GM21723 (cell line): ENCODE data around the gene FAM83G.

Source experiments
- ATAC-seq: cut with Tn5 transposase; IDR thresholded peaks from one replicate; pipeline ENCODE4 v1.9.1; 2021; ENCODE audit warnings: mild to moderate bottlenecking, moderate library complexity; ENCODE audit not compliant: unreplicated experiment

The FAM83G gene

DNA sequence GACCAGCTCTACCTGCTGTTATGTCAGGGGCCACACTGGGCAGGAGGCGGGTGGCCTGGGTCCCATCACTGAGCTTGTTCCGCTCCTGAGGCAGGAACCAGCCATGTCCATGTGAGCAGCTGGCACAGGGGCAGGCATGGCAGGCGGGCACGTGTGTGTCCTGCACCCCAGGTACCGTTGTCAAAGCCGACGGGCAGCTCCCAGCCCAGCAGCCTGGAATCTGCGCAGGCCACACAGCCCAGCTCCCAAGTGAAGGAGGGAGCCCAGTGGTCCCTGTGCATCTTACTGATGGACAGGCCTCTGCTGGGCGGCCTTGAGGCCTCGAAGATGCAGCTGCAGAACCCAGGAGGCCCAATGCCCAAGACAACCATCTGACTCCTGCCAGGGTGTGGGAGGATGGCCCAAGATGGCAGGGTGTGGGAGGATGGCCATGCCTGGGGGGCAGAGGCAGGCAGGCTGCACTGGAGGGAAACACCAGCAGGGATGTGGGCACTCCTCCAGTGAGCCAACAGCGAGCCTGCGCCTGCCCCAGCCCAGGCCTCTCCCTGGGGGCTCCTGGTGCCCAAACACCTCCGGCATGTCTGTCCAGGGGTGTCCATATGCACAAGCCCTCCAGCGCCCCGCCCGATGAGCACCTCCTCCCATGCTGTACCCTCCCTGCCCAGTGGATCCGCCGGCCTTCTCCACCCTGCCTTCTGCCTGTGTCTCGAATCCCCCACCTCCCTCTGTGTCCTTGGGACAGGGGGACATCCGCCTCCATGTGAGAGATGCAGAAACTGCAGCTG is 12.8 kb downstream of the FAM83G start:
- no peak for ATAC-seq

DNA sequence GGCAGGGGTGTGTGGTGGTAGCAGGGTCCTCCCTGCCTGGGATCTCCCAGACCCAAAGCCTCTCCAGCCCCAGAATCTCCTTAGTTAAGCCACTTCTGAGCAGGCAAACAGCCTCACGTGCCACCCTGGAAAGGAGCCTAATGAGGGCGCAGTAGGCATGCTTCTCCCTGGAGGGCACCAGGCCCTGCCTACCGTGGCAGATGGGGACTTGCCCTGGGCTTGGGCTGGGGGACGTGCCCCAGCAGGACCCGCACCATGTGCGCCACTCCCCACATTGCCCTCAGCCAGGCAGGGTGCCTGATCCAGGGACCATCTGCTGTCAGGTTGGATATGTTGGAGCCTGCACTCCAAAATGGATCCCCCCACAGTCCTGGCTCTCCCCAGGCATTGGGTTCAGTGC is 14.2 kb downstream of the FAM83G start:
- no peak for ATAC-seq

GRCh38 chr17:18988546-18989173 is 15.9 kb downstream of the FAM83G start:
- ATAC-seq, result no peak

- no peak for ATAC-seq
Measured at GRCh38 chr17:18987862-18988545, 16.6 kb downstream of the FAM83G start.

GRCh38 chr17:18987230-18987610 is 17.3 kb downstream of the FAM83G start:
- no peak for ATAC-seq

GRCh38 chr17:18986541-18987229 is 17.9 kb downstream of the FAM83G start:
- ATAC-seq, result no peak

DNA sequence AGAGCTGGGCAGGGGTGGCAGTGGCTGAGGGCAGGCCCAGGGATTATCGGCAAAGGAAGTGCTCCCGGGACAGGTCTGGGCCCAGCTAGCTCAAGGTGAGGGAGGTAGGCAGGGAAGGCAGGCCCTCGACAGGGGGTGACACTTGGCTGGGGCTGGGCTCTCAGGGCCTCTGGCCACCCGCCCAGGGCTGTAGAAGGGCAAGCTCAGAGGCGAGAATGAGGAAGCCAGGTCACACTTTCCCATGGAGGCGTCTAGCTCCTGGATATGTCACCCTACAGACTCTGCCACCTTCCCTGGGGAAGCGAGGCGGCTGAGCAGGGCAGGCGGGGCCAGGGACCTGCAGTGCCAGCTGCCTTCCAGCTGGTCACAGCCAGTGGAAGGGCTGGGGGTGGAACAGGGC is 19.1 kb downstream of the FAM83G start:
- no peak for ATAC-seq

GRCh38 chr17:18984273-18985114 is 20.1 kb downstream of the FAM83G start:
- ATAC-seq, result no peak

DNA sequence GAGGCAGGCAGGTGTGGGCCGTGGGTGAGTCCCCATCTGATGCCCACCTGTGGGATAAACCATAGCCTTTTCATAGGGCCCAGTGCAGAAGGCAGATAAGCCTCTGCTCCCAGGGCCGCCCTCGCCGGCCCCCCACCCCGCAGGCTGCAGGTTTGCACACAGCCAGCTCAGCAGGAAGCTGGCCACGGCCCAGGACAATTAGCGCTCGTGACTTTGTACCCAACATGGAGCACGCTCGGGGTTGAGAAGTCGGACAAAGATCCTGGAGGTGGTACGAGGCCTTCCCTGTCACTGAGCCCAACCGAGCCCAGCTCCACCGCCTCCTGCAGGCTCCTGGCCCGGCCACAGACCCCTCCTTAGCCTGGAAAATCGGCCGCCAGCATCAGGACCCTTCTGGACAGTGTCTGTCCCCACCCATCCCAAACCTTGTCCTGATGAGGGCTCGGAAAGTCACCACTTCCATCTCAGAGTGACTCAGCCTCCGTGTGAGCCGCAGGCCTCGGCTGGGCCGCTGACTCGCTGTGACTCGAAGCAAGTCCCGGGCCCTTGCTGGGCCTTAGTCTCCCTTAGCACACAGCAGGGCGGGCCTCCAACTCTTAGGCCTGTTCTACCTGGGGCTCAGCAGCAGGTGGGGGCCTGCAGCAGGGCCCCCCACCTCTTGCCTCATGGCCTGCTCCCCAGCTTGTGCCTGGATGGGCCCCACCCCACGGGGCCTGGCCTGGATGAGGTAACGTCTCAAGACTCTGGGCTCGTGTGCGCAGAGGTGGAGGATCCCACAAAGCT is 22.7 kb downstream of the FAM83G start:
- ATAC-seq, result no peak

- no peak for ATAC-seq
Measured at GRCh38 chr17:18981335-18981641, 23.3 kb downstream of the FAM83G start.

- ATAC-seq, result no peak
Measured at GRCh38 chr17:18980682-18981334, 23.8 kb downstream of the FAM83G start.

DNA sequence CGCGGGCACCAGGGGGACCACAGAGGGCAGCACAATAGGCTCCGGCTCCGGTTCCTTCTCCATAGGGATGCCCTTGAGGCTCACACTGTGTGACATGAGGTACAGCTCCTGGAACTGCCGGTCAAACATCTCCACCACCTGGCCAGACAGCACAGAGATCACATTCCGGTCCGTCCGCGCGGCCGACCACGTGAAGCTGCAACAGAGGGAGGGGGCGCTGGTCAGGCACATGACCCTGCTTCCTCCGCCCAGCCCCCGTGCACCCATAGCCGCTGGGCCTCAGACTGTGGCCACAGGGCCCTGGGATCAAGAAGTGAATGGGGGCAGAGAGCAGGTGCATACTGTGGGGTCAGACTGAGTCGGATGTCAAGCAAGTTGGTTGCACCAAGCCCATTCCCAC is 25.9 kb downstream of the FAM83G start:
- ATAC-seq, result no peak

DNA sequence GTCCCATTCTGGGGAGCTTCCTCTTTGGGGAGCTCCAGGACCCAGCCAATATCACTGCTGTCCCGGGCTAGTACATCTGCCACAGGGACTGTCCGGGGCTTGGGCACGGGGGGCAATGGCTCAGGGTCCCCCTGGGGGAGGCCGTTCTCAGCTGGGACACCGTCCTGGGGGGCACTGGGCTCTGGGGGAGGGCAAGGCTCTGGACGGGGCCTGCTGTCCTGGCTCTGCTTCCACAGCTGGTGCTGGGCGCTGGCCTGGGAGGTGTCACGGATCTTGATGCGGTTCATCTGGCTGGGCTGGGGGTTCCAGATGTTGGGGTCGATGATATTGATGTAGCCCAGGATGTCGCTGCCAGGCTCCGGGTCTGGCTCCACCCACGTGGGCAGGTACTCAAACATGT is 26.5 kb downstream of the FAM83G start:
- no peak for ATAC-seq

- no peak for ATAC-seq
Measured at GRCh38 chr17:18977646-18978045, 26.9 kb downstream of the FAM83G start.

GRCh38 chr17:18977021-18977420 is 27.5 kb downstream of the FAM83G start:
- ATAC-seq, result no peak

GRCh38 chr17:18976201-18976600 is 28.4 kb downstream of the FAM83G start:
- ATAC-seq, result no peak

DNA sequence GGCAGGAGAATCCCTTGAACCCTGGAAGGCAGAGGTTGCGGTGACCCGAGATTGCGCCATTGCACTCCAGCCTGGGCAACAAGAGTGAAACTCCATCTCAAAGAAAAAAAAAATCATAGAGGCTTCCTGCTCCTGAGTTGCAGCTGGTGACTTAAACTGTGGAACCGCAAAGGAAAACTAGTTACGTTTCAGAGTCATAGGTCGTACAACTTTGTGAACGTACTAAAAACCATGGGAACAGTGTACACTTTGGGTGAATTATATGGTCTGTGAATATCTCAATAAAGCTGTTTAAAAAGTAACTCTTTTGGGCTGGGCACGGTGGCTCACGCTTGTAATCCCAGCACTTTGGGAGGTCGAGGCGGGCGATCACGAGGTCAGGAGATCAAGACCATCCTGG is 29.0 kb downstream of the FAM83G start:
- ATAC-seq, result no peak

DNA sequence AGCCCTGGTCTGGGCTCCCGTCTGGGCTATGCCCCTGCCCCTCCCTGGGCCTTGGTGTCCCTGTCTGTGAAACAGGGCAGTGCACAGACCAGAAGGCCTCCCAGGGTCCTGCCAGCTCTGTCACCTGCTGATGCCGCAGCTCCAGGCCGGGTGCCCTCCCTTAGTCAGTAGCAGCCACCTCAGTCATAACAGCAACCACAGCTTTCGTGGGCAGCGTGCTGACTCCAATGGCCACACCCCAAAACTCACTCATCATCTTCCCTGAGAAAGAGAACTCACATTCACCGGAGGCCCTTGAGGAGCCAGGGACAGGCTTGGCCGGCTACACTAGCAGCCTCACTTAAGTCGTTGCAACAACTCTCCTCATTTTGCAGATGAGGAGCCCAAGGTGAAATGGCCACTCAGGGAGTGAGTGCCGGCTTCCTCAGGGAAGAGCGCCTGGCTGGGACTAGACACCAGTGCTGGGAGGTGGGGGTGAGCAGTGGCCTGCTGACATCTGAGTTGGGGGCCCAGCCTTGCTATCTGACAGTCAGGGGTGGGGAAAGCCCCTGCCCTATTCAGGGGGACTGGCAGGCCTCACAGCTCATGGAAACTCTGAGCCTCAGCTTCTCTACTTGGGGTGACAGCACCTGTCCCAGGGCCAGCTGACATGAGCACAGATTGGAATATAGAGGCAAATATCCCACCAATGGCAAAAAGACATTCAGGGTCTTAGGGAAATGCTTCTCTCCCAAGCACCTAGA is 30.0 kb downstream of the FAM83G start:
- no peak for ATAC-seq

- no peak for ATAC-seq
Measured at GRCh38 chr17:18971801-18972200, 32.8 kb downstream of the FAM83G start.
